ENCODE results near the gene ZNF3.

The ZNF3 gene

DNA sequence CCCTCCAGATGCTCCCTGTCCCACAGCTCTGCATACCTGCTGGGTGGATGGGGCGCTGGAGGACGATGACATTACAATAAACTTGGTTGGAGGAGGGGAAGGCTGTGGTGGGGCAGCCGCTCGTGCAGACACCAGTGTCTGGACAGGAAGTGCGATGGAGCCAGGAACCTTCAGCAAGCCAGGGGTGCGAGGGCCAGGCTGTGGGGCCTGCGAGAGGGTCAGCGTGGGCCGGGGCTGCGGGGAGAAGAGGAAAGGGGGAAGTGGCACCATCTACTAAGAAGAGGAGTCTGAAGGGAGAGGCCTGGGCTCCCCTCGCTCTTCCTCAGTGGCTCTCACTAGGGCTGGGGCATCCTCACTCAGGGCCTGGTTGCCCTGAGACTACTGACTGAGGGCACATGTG is 26.4 kb upstream of the ZNF3 start:
- DNase-seq: no peak

DNA sequence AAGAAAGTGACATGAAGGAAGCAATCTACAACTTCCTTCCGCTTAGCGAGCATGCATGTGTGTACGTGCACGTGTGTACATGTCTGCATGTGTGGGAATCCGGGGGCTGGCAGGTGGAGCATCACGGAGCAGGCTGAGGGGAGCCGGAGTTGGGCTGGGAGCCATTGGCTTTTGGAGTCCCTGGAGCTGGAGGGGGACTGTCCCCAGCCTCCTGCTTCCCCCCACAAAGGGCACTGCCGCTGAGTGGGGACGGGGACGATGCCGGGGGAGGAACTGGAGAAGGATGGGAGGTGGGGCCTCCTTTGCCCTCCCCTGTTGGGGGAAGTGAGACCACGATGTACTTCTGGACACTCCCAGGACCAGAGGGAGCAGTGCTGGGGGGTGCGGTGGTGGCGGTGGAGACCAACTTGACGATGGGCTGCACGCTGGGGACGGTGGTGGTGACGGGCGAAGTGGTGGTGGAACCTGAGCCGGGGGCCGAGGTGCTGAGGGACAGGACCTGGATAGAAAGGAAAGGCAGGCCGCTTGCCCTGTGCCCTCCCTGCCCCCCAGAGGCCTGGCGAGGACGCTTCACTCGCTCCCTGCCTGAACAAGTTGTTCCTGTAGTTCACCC is 25.7 kb upstream of the ZNF3 start:
- no peak for DNase-seq

DNA sequence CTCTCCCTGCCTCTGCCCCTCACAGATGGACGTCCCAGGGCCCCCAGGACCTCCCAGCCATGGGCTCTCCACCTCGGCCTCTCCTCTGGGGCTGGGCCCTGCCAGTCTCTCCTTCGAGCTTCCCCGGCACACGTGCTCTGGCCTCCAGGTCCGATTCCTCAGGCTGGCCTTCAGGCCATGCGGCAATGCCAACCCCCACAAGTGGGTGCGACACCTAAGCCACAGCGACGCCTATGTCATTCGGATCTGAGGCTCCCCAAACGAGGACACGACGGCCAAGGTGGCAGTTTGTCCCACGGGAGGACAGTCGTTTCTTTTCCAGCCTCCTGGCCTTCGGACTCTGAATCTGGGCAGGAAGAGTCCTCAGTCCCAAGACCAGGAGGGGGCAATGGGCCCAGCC is 25.1 kb upstream of the ZNF3 start:
- DNase-seq: no peak

DNA sequence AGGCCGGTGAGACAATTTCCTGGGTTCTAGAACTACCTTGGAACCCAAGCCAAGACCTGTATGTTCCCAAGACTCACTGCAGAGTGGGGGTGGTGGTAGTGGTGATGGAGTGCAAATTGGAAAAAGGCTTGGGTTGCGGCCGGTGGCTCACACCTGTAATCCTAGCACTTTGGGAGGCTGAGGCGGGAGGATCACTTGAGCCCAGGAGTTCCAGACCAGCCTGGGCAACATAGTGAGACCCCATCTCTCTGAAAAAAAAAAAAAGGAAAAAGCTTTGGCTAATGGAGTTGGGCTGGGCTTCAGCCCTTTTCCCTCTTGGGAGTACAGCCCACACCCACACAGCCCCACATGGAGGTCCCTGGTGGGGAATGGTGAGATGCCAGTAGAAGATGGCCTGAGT is 24.0 kb upstream of the ZNF3 start:
- no peak for DNase-seq

DNA sequence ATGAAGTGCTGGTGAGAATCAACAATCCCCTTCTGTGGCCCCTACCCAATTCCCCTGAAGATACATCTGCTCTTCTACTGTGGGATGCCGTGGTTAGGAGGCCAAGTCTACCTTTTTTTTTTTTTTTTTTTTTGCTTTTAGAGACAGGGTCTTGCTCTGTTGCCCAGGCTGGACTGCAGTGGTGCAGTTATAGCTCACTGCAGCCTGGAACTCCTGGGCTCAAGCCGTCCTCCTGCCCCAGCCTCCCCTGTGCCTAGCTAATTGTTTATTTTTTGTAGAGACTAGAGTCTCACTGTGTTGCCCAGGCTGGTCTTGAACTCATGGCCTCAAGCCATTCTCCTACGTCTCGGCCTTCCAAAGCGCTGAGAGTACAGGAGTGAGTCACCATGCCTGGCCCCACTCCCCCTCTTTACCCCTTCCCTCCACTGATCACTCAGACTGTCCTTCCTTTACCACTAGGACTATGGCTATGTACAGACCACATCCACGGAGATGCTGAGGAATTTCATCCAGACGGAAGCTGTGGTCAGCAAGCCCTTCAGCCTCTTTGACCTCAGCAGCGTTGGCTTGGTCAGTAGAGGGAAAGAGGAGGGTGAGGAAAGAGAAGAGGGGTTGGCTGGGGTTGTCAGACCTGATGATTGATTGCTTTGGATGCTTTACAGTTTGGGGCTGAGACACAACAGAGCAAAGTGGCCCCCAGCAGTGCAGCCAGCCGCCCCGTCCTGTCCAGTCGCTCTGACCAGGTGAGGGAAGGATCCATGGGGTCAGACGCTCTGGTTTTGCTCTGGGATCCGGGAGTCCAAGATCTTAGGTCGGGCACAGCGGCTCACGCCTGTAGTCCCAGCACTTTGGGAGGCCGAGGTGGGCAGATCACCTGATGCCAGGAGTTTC is 21.7 kb upstream of the ZNF3 start:
- no peak for DNase-seq

- peak; percentile 94 for DNase-seq
Observed at GRCh38 chr7:100101016-100101862, 19.7 kb upstream of the ZNF3 start, which contains the start of the genes AP4M1 and MCM7. TSS of gene AP4M1 (plus strand) at chr7:100101643. CDS start at chr7:100101715, 72 bp downstream. TSS of gene MCM7 (minus strand) at chr7:100101397. CDS start at chr7:100101294, 103 bp downstream.

DNA sequence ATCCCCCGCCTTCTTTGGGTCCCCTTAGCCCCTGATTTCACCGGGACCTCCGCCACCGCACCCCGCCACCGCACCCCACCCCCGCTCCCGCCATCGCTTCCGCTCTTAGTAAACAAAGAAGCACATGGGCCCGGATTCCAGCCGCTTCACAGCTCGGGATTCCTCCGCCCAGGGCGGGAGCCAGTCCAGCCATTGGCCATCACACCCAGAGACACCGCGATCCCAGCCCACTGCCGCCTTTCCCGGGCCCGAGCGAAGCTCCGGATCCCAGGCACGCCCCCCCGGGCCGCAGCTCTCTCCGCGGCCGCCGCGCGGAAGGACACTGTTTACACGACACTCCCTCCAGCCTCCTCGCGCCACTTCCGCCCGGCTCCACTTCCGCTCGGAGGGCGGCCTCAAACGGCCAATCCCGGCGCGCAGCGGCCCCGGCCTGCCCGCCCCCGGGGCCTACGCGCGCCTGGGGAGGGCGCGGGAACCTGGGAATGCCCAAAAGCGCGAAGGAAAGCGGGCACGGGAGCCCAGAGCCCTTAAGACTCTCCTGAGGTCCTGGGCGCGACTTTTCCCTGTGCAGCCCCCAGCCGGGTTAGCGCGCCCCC is 19.0 kb upstream of the ZNF3 start:
- DNase-seq: peak; percentile 82 to 83

- DNase-seq: no peak
Observed at GRCh38 chr7:100099452-100099851, 17.9 kb upstream of the ZNF3 start.

GRCh38 chr7:100098913-100099312 is 17.4 kb upstream of the ZNF3 start:
- no peak for DNase-seq

DNA sequence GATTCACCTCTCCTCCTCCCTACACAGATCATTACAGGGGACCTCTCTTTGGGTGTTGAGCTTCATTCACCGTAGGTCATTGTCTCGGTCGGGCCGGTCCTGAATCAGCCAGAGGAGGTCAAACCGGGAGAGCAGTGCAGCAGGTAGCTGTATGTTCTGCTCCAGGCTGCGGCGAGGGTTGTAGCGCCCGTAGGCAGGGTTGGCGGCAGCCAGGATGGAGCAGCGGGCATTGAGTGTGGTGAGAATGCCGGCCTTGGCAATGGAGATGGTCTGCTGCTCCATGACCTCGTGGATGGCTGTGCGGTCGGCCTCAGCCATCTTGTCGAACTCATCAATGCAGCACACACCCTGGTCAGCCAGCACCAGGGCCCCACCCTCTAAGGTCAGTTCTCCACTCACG is 14.2 kb upstream of the ZNF3 start:
- no peak for DNase-seq

DNA sequence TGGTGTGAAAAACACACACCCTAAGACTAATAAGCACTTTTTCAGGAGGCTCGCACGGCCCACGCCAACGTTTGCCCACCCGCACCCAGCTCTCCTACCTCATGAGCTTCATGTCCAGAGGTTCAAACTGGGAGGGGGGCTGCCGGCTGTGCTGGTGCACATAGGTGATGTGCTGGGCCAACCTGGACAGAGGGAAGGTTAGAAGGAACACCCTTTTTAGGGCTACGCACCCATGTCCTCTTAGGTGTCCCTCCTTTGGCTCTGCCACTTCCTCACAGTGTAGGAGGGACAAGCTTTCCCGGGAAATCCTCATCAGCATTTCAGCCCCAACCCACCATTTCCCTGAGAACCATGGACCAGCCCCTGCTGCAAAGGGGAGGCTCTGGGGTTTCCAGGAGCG is 13.8 kb upstream of the ZNF3 start:
- no peak for DNase-seq

DNA sequence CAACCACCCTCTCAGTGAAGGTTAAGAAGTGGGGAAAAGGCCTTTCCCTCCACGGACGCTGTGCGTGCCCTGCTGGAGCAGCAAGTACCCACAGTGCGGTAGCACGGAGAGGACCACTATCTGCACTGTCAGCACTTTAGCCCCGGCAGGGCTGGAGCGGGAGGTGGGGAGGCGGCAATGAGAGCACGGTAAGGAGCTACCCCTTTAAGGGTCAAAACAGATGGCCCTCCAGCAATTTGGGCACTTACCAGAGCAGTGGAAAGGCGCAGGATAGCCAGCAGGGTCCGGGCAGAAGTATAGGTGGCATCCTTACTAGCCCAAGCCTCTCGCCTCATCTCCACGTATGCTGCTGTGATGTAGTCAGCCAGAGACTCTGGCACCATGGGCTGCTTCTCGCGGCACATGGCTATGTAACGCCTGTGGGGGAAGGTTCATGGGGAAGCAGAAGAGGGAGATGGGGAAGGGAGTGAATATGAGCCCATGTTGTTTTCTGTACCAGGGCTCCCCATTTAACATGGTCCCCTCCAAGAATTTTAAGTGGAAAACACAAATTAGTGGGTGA is 12.5 kb upstream of the ZNF3 start:
- no peak for DNase-seq

DNA sequence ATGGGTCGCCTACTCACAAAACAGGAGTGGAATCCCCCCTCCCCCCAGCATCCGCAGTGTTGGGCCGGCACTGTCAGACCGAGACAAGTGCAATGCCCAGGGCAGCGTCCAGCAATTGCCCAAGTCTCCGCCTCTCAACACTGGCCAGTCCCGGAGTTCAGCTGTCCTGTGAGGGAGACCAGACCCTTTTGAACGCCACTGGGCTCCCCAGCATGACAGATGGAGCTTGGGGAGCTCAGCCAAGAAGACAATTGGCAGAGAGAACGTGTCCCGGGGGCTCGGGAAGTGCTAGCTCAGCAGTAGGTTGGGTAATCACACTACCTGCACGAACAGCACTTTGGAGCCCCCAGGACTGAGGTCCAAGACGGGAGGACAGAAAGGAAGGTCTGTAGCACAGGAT is 12.0 kb upstream of the ZNF3 start:
- DNase-seq: no peak

- no peak for DNase-seq
Observed at GRCh38 chr7:100093054-100093453, 11.5 kb upstream of the ZNF3 start.

DNA sequence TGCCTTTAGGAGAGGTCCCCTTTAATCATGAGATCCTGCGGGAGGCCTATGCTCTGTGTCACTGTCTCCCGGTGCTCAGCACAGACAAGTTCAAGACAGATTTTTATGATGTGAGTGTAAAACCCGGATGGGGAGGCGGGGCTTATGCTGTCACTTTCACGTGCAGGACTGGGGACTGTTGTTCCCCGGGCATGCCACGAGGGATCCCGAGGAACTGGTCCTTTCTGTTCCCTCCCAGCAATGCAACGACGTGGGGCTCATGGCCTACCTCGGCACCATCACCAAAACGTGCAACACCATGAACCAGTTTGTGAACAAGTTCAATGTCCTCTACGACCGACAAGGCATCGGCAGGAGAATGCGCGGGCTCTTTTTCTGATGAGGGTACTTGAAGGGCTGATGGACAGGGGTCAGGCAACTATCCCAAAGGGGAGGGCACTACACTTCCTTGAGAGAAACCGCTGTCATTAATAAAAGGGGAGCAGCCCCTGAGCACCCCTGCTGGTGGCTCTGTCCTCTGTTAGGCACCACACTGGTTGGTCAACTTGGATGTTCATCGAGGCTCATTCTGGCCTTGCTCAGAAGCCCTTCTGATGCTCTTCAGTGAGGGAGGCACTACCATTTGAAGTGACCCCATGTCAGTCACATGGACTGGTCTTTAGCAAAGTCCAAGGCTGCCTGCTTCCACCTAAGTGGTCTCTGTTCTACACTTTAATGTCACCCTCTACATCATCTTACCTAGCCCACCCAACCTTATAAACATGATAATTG is 10.1 kb upstream of the ZNF3 start:
- no peak for DNase-seq

DNA sequence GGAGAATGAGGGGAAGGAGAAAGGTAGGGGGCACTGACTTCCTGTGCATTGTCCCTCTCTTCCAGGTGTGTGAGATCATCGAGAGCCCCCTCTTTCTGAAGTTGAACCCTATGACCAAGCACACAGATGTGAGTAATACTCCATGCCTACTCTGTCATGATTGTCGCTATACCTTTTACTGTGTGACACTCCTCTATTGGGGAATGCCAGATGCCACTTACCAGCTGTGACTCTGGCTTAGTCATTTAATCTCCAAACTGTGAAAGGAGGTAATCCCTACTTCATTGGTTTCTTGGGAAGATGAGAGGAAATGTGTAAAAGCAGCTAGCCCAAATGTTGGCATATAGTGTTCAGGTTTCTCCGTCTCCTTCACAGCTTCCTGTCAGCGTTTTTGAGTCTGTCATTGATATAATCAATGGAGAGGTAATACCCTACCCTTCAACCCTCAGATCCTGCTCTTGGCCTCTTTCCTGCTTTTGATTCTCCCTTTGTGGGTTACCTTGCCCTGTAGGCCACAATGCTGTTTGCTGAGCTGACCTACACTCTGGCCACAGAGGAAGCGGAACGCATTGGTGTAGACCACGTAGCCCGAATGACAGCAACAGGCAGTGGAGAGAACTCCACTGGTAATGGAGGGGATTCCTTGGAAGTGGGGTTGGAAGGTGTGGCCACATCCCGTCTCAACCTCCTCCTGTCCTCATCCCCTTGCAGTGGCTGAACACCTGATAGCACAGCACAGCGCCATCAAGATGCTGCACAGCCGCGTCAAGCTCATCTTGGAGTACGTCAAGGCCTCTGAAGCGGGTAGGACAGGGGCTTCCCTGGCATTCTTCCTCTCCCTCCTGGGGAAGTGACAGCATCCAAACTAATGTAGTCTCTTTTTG is 9.2 kb upstream of the ZNF3 start:
- no peak for DNase-seq

DNA sequence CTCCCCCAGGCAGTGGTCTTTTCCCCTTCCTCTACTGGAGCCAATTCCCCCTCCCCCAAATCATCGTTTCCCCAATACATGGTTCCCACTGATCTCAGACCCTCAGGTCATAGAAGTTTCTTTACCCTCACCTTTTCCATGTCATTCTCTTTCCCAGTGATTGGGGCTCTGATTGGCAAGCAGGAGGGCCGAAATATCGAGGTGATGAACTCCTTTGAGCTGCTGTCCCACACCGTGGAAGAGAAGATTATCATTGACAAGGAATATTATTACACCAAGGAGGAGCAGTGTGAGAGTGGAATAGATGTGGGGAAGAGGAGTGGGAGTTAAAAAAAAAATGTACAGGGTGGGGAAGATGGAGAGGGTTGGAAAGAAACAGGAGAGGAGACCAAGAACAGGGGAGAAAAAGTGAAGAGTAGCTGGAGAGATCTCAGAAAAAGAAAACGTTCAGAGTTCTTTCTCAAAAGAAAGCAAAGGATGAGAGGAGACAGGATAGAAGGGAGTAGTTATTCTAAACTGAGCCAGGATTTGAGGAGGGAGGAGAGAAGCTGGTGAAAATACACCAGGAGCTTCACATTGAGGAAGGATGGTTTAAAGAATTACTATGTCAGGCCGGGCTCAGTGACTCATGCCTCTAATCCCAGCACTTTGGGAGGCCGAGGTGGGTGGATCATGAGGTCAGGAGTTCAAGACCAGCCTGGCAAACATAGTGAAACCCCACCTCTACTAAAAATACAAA is 8.1 kb upstream of the ZNF3 start:
- DNase-seq: no peak

GRCh38 chr7:100088621-100089457 is 7.3 kb upstream of the ZNF3 start, which contains the start of gene COPS6:
TSS of gene COPS6 (plus strand) at chr7:100088969. CDS start at chr7:100088991, 22 bp downstream.
- peak; percentile 76 to 90 for DNase-seq

- no peak for DNase-seq
Observed at GRCh38 chr7:100088095-100088620, 6.6 kb upstream of the ZNF3 start.
